ENCODE results near the gene UBQLN3.

UBQLN3 gene

DNA sequence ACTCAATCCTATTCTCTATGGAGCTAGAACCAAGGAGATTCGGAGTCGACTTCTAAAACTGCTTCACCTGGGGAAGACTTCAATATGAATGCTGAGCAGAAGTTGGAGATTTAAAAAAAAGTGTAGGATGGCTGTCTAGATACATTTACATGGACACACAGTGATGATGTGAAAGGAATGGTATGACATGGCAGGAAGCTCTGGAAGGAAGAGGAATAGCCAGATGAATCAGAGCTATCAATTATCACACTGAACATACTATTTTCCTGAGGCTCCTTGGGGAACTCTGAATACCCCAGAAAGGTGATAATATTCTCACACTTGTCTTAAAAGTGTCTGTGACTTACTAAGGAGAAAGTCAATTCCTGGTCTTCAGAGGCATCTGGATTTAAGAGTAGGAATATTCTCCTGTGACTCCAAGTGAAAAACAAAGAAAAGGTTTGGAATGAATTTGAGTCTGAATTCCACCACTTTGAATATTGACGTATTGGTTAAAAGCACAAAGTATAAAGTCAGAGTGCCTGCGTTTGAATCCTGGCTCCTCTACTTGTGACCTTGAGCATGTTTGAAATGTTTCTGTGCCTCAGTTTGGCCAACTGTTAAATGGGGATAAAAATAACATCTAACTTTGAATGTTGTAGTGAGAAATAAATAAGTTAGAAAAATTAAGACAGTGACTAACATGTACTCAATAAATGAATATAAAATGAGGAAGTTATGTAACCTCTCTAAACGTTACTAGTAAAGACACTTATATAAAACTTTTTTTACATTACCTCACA, 20.0 kb downstream of the UBQLN3 start:
- TF ChIP-seq, protein P1, sequence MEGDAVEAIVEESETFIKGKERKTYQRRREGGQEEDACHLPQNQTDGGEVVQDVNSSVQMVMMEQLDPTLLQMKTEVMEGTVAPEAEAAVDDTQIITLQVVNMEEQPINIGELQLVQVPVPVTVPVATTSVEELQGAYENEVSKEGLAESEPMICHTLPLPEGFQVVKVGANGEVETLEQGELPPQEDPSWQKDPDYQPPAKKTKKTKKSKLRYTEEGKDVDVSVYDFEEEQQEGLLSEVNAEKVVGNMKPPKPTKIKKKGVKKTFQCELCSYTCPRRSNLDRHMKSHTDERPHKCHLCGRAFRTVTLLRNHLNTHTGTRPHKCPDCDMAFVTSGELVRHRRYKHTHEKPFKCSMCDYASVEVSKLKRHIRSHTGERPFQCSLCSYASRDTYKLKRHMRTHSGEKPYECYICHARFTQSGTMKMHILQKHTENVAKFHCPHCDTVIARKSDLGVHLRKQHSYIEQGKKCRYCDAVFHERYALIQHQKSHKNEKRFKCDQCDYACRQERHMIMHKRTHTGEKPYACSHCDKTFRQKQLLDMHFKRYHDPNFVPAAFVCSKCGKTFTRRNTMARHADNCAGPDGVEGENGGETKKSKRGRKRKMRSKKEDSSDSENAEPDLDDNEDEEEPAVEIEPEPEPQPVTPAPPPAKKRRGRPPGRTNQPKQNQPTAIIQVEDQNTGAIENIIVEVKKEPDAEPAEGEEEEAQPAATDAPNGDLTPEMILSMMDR (IDR thresholded peaks at IDR 0.05; ENCODE audit: low read depth, low read length), result no peak
- no peak for TF ChIP-seq POLR2A (IDR thresholded peaks at IDR 0.05; ENCODE audit: extremely low read depth, insufficient read length)
- no peak for TF ChIP-seq MYC (IDR thresholded peaks at IDR 0.05; ENCODE audit: low read depth, low read length)
- TF ChIP-seq MAX (IDR thresholded peaks at IDR 0.05; ENCODE audit: low read depth, low read length), result no peak
- no peak for DNase-seq (ENCODE audit: low read depth)
- H3K4me3 ChIP-seq (ENCODE audit: low read depth, low read length), result no peak overlapping the region

- H3K4me3 ChIP-seq (ENCODE audit: low read depth, low read length), result no peak overlapping the region
- TF ChIP-seq, protein P1 (IDR thresholded peaks at IDR 0.05; ENCODE audit: low read depth, low read length), result no peak
- TF ChIP-seq MAX (IDR thresholded peaks at IDR 0.05; ENCODE audit: low read depth, low read length), result no peak
- no peak for TF ChIP-seq MYC (IDR thresholded peaks at IDR 0.05; ENCODE audit: low read depth, low read length)
- TF ChIP-seq POLR2A (IDR thresholded peaks at IDR 0.05; ENCODE audit: extremely low read depth, insufficient read length), result no peak
- DNase-seq (ENCODE audit: low read depth), result no peak
Observed at GRCh38 chr11:5488798-5489399, 20.9 kb downstream of the UBQLN3 start.

DNA sequence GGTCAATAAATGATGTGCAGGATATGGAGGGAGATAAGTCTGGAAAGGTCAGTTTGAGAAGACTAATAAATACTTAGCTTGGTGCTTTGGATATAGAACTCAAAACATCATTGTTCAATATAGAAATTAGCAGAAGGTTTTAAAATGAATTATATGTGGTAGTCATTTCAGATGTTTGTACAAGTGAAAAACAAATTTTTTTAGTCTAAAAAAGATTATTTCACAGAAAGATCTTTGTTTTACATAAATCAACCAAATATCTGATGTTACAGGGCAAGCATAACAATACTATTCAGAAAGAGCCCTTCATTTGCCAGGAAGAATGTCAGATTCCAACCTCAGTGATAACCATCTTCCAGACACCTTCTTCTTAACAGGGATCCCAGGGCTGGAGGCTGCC, 21.4 kb downstream of the UBQLN3 start, which contains the start of gene OR52D1:
Gene OR52D1, plus strand, starts transcription at position 301 of the 400 bp plus-strand sequence. Its CDS starts 22 bp downstream, at position 323.
- no peak for DNase-seq (ENCODE audit: low read depth)
- TF ChIP-seq POLR2A (IDR thresholded peaks at IDR 0.05; ENCODE audit: extremely low read depth, insufficient read length) (no peak), MAX (IDR thresholded peaks at IDR 0.05; ENCODE audit: low read depth, low read length) (no peak)
- H3K4me3 ChIP-seq (ENCODE audit: low read depth, low read length), result no peak within 1 kb of the TSS

DNA sequence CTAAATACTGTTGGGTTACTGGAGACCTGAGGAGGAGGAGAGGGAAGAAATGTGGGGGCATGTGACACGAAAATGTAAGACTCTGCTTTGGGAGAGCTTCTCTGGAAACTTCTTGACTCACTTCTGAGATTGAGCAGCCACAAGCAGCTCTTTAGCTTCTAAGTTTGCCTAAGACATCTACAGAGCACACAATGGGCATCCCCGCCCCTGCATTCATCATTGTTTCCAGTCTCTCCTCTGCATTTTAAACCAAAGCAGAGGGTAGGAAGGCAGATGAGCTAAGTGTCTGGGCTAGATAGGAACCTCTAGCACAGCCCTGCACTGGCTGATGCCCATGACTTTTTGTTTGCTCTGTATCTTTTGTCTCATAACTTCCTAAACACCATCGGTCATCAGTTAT, 23.3 kb downstream of the UBQLN3 start:
- H3K4me3 ChIP-seq (ENCODE audit: low read depth, low read length), result no peak overlapping the region
- no peak for DNase-seq (ENCODE audit: low read depth)
- TF ChIP-seq POLR2A (IDR thresholded peaks at IDR 0.05; ENCODE audit: extremely low read depth, insufficient read length) (no peak), MYC (IDR thresholded peaks at IDR 0.05; ENCODE audit: low read depth, low read length) (no peak), MAX (IDR thresholded peaks at IDR 0.05; ENCODE audit: low read depth, low read length) (no peak)
- TF ChIP-seq, protein P1 (IDR thresholded peaks at IDR 0.05; ENCODE audit: low read depth, low read length), result no peak

DNA sequence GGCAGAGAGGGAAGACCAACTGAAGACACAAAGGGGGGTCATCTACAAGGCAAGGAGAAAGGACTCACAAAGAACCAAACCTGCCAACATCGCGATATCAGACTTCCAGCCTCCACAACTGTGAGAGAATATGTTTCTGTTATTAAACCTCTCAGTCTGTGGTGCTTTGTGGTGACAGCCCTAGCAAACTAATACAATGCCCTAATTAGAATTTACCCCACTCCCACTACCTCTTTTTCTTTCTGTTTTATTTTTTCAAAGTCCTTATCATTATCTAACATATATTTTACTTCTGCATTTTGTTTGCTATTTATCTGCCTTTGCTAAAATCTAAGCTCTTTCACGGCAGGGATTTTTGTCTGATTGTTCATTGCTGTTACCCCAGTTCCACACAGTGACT, 23.8 kb downstream of the UBQLN3 start:
- no peak for TF ChIP-seq POLR2A (IDR thresholded peaks at IDR 0.05; ENCODE audit: extremely low read depth, insufficient read length)
- TF ChIP-seq MYC (IDR thresholded peaks at IDR 0.05; ENCODE audit: low read depth, low read length), result no peak
- no peak for TF ChIP-seq MAX (IDR thresholded peaks at IDR 0.05; ENCODE audit: low read depth, low read length)
- TF ChIP-seq, protein P1 (IDR thresholded peaks at IDR 0.05; ENCODE audit: low read depth, low read length), result no peak
- no peak overlapping the region for H3K4me3 ChIP-seq (ENCODE audit: low read depth, low read length)
- DNase-seq (ENCODE audit: low read depth), result no peak
